Measurements from ENCODE around the gene USP15.
A peak's percentile ranks its signal among the peaks of the same experiment; 100 is the strongest.
"Not testable (repeated sequence)": the region's sequence is repeated elsewhere in the genome, so short reads cannot be mapped to it uniquely, and the experiment has no call there.

Gene USP15

DNA sequence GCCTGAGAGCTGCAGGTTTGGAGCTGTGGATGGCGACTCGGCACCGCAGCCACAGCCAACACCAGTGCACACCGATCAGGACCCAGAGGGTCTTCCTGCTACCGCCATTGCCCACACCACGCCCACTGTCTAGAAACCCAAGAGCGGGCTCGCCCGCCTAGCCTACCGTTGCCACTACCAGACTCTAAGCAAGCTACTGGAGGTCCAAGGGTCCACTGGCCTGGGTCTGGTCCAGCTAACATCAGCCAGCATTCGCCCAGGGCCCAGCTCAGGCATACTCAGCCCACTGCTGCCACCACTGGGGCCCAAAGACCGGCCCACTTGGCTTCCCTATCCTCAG is 175.9 kb downstream of the USP15 start:
- no peaks in the 10 kb centered on the region; the same call in 1 of the 2 replicates for H3K4me1 ChIP-seq (ENCODE audit: control insufficient read depth, insufficient read depth, low read length)
- DNase-seq (ENCODE audit: low read depth, low spot score) = no peak
- H3K4me3 ChIP-seq (ENCODE audit: low read length) = no peak overlapping the region; the same call in 1 of the 2 replicates

DNA sequence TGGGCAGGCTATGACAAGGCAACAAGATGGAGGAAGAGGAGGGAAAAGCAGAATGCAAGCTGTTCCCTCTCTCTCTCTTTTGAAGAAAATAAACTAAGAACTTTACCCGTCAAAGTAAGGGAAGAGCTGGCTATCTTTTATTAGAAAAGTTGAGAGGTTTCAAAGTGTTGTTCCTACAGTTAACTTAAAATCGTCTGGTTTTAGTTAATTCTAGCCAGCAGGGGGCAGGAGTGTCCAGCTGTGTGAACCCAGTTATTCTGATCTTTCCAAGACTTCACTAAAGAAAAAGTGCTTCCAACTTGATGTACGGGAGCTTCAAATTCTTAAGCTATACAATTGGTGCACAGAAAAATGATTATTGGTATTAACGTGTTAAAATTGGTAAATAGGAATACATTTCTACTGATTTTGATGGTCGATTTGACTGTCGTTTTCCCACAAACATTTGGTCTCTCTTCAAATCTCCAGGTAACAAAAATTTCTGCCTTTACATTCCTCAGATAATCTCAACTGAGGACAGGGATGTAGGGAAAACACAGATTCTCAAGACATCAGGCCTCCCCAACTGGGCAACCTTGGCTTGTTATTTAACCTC is 178.0 kb downstream of the USP15 start:
- Histone ChIP-seq H3K36me3 (ENCODE audit: control insufficient read depth, insufficient read depth, low read length) (no peaks in the 10 kb centered on the region), H3K9me3 (ENCODE audit: control insufficient read depth, insufficient read depth, low read length) (no peaks in the 10 kb centered on the region), H3K27me3 (ENCODE audit: control insufficient read depth, insufficient read depth, low read length) (peaks cover 10% of the 10 kb centered on the region; the same call in 1 of the 2 replicates), H3K4me3 (ENCODE audit: low read length) (no peak overlapping the region), H3K27ac (ENCODE audit: low read length) (no peak overlapping the region), H3K4me1 (ENCODE audit: control insufficient read depth, insufficient read depth, low read length) (no peaks in the 10 kb centered on the region; the same call in 1 of the 2 replicates)
- peak; percentile 37 for DNase-seq (ENCODE audit: low read depth, low spot score)
- WGBS (ENCODE audit: insufficient coverage, insufficient read length) = no CpG with 5 or more reads among the region's 6 CpGs

More for the DNA sequence above, 175.9 kb downstream of the USP15 start:
- no CpG with 5 or more reads among the region's 12 CpGs for WGBS (ENCODE audit: insufficient coverage, insufficient read length)
- no peak overlapping the region for H3K27ac ChIP-seq (ENCODE audit: low read length)
- H3K27me3 ChIP-seq (ENCODE audit: control insufficient read depth, insufficient read depth, low read length) = peaks cover 10% of the 10 kb centered on the region; the same call in 1 of the 2 replicates
- no peaks in the 10 kb centered on the region for H3K36me3 ChIP-seq (ENCODE audit: control insufficient read depth, insufficient read depth, low read length)
- no peaks in the 10 kb centered on the region for H3K9me3 ChIP-seq (ENCODE audit: control insufficient read depth, insufficient read depth, low read length)

DNA sequence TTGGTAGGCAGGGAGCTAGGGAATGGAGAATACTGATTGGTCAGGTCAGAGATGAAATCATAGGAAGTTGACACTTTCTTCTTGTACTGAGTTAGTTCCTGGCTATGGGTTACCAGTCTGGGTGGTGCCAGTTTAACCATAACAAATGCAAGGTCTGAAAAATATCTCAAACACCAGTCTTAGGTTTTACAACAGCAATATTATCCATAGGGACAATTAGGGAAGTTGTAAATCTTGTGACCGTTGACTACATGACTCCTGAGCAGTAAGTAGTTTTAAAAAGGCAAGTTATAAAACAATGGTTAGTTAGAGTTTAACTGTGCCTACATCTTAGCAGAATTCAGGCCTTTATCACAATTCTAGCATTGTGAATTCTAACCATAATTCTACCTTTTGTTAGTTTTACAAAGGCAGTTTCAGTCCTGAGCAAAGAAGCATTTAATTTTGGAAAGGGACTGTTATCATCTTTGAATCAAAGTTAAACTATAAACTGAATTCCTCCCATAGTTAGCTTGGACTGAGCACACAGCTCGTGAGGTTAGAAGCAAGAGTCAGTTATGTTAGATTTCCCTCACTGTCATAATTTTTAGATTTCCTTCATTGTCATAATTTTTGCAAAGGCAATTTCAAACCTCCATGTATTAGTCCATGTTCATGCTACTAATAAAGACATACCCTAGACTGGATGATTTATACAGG is 186.7 kb downstream of the USP15 start:
- Histone ChIP-seq H3K4me3 (ENCODE audit: low read length) (no peak overlapping the region), H3K36me3 (ENCODE audit: control insufficient read depth, insufficient read depth, low read length) (no peaks in the 10 kb centered on the region), H3K27me3 (ENCODE audit: control insufficient read depth, insufficient read depth, low read length) (no peaks in the 10 kb centered on the region), H3K27ac (ENCODE audit: low read length) (no peak overlapping the region), H3K9me3 (ENCODE audit: control insufficient read depth, insufficient read depth, low read length) (no peaks in the 10 kb centered on the region), H3K4me1 (ENCODE audit: control insufficient read depth, insufficient read depth, low read length) (no peaks in the 10 kb centered on the region)
- DNase-seq (ENCODE audit: low read depth, low spot score) = no peak
- no CpG with 5 or more reads among the region's 2 CpGs for WGBS (ENCODE audit: insufficient coverage, insufficient read length)

DNA sequence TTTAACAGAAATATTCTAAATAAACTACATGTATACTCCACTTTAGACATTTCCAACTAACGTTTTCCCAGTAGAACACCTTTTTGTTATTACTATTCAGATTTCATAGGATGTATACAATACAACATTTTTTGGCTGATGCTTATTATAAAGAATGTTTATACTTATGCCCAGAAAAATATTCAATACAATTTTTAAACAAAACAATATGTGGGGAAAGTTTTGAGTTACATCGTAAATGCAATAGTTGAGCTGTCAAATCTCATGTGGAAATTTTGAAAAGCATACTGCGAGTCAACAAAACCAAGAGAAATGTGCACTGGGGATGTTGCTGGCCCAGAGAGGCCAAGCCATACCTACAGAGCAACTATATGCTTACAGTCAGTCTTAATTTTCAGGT is 188.2 kb downstream of the USP15 start:
- DNase-seq (ENCODE audit: low read depth, low spot score) = no peak
- no peaks in the 10 kb centered on the region for H3K9me3 ChIP-seq (ENCODE audit: control insufficient read depth, insufficient read depth, low read length)
- no peaks in the 10 kb centered on the region for H3K4me1 ChIP-seq (ENCODE audit: control insufficient read depth, insufficient read depth, low read length)
- no CpG with 5 or more reads among the region's 3 CpGs for WGBS (ENCODE audit: insufficient coverage, insufficient read length)
- H3K36me3 ChIP-seq (ENCODE audit: control insufficient read depth, insufficient read depth, low read length) = no peaks in the 10 kb centered on the region
- H3K27ac ChIP-seq (ENCODE audit: low read length) = no peak overlapping the region
- no peaks in the 10 kb centered on the region for H3K27me3 ChIP-seq (ENCODE audit: control insufficient read depth, insufficient read depth, low read length)
- H3K4me3 ChIP-seq (ENCODE audit: low read length) = no peak overlapping the region

DNA sequence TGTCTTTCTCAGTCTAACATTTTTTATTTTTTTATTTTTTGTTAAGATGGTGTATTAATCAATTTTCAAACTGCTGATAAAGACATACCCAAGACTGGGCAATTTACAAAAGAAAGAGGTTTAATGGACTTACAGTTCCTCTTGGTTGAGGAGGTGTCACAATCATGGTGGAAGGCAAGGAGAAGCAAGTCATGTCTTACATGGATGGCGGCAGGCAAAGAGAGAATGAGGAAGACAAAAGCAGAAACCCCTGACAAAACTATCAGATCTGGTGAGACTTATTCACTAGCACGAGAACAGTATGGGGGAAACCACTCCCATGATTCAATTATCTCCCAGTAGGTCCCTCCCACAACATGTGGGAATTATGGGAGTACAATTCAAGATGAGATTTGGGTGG is 195.2 kb downstream of the USP15 start:
- WGBS (ENCODE audit: insufficient coverage, insufficient read length) = no CpG with 5 or more reads among the region's 2 CpGs

DNA sequence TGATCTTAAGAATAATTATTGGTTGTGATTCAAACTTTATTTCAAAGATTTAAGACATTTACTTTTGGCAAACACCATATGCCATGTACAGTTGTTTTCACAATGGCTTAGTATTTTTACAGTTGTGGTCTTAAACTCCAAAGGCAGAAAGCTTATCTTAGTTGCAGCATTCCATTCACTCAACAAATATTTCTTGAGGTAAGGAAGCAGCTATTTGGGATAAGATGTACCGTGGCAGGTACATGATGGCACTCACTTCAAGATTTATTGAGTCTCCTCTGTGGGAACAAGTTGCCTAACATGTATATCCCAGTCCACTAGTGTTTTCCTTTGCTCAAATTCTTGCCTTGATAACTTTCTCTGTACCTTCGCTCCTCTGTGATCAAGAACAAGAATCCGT is 198.4 kb downstream of the USP15 start:
- Histone ChIP-seq H3K9me3 (ENCODE audit: control insufficient read depth, insufficient read depth, low read length) (no peaks in the 10 kb centered on the region), H3K27me3 (ENCODE audit: control insufficient read depth, insufficient read depth, low read length) (no peaks in the 10 kb centered on the region), H3K27ac (ENCODE audit: low read length) (no peak overlapping the region), H3K36me3 (ENCODE audit: control insufficient read depth, insufficient read depth, low read length) (no peaks in the 10 kb centered on the region), H3K4me1 (ENCODE audit: control insufficient read depth, insufficient read depth, low read length) (no peaks in the 10 kb centered on the region), H3K4me3 (ENCODE audit: low read length) (no peak overlapping the region)
- WGBS (ENCODE audit: insufficient coverage, insufficient read length) = no CpG with 5 or more reads among the region's 3 CpGs
- no peak for DNase-seq (ENCODE audit: low read depth, low spot score)

More for the DNA sequence above, 195.2 kb downstream of the USP15 start:
- not testable (repeated sequence) for DNase-seq (ENCODE audit: low read depth, low spot score); H3K9me3 ChIP-seq (ENCODE audit: control insufficient read depth, insufficient read depth, low read length); H3K27me3 ChIP-seq (ENCODE audit: control insufficient read depth, insufficient read depth, low read length); H3K27ac ChIP-seq (ENCODE audit: low read length); H3K36me3 ChIP-seq (ENCODE audit: control insufficient read depth, insufficient read depth, low read length); H3K4me3 ChIP-seq (ENCODE audit: low read length); H3K4me1 ChIP-seq (ENCODE audit: control insufficient read depth, insufficient read depth, low read length)

DNA sequence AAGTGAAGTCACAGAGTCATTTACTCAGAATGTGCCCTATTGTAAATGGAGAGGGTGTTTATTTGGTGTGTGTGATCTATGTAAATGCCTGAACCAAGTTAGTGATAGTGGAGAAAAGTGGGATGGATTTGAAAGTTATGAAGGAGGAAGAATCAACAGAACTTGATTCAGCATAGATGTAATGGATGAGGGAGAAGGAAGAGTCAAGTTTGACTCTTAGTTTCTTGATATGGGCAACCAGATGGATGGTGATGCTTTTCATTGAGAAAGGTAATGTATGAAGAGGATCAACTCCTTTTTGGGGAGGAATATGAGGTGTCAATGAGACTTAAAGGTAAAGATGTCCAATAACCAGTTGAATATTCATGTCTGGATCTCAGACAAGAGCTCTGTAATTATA is 199.8 kb downstream of the USP15 start:
- Histone ChIP-seq H3K4me3 (ENCODE audit: low read length) (no peak overlapping the region), H3K27ac (ENCODE audit: low read length) (no peak overlapping the region), H3K27me3 (ENCODE audit: control insufficient read depth, insufficient read depth, low read length) (no peaks in the 10 kb centered on the region), H3K36me3 (ENCODE audit: control insufficient read depth, insufficient read depth, low read length) (no peaks in the 10 kb centered on the region), H3K9me3 (ENCODE audit: control insufficient read depth, insufficient read depth, low read length) (no peaks in the 10 kb centered on the region), H3K4me1 (ENCODE audit: control insufficient read depth, insufficient read depth, low read length) (no peaks in the 10 kb centered on the region)
- no peak for DNase-seq (ENCODE audit: low read depth, low spot score)

DNA sequence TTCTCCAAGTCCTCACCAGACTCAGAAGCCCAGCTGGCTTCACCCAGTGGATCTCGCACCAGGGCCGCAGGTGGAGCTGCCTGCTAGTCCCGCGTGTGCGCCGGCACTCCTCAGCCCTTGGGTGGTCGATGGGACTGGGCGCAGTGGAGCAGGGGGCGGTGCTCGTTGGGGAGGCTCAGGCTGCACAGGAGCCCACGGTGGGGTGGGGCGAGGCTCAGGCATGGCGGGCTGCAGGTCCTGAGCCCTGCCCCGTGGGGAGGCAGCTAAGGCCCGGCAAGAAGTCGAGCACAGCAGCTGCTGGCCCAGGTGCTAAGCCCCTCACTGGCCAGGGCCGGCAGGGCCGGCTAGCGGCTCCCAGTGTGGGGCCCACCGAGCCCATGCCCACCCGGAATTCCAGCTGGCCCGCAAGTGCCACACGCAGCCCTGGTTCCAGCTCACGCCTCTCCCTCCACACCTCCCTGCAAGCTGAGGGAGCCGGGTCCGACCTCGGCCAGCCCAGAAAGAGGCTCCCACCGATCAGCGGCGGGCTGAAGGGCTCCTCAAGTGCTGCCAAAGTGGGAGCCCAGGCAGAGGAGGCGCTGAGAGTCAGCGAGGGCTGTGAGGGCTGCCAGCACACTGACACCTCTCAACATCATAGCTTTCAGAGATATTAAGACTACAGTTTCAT is 201.1 kb downstream of the USP15 start:
- not testable (repeated sequence) for H3K9me3 ChIP-seq (ENCODE audit: control insufficient read depth, insufficient read depth, low read length); H3K27ac ChIP-seq (ENCODE audit: low read length); DNase-seq (ENCODE audit: low read depth, low spot score); H3K4me3 ChIP-seq (ENCODE audit: low read length); H3K36me3 ChIP-seq (ENCODE audit: control insufficient read depth, insufficient read depth, low read length); H3K27me3 ChIP-seq (ENCODE audit: control insufficient read depth, insufficient read depth, low read length); H3K4me1 ChIP-seq (ENCODE audit: control insufficient read depth, insufficient read depth, low read length)
- no CpG with 5 or more reads among the region's 32 CpGs for WGBS (ENCODE audit: insufficient coverage, insufficient read length)

DNA sequence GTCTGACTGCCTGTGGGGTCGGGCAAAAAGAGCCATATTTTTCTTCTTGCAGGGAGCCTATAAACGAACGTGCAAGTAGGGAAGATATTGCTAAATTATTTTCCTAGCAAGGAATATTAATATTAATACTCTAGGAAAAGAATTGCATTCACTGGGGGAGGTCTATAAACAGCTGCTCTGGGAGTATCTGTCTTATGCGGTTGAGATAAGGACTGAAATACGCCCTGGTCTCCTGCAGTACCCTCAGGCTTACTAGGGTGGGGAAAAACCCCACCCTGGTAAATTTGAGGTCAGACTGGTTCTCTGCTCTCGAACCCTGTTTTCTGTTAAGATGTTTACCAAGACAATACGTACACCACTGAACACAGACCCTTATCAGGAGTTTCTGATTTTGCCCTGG is 203.0 kb downstream of the USP15 start:
- H3K36me3 ChIP-seq (ENCODE audit: control insufficient read depth, insufficient read depth, low read length); H3K27ac ChIP-seq (ENCODE audit: low read length); H3K27me3 ChIP-seq (ENCODE audit: control insufficient read depth, insufficient read depth, low read length); H3K4me3 ChIP-seq (ENCODE audit: low read length); DNase-seq (ENCODE audit: low read depth, low spot score); H3K9me3 ChIP-seq (ENCODE audit: control insufficient read depth, insufficient read depth, low read length); H3K4me1 ChIP-seq (ENCODE audit: control insufficient read depth, insufficient read depth, low read length): not testable (repeated sequence)
- WGBS (ENCODE audit: insufficient coverage, insufficient read length) = no CpG with 5 or more reads among the region's 7 CpGs
